ENCODE data around the gene CFAP210. TPM values are rescaled to one million over a fixed set of nuclear protein-coding genes. Genes with fewer than 3 reads are reported as not detected.
"Not testable (repeated sequence)": the region's sequence is repeated elsewhere in the genome, so short reads cannot be mapped to it uniquely, and the experiment has no call there.

The CFAP210 gene
- polyA plus RNA-seq, 3 donors, result not detected

DNA sequence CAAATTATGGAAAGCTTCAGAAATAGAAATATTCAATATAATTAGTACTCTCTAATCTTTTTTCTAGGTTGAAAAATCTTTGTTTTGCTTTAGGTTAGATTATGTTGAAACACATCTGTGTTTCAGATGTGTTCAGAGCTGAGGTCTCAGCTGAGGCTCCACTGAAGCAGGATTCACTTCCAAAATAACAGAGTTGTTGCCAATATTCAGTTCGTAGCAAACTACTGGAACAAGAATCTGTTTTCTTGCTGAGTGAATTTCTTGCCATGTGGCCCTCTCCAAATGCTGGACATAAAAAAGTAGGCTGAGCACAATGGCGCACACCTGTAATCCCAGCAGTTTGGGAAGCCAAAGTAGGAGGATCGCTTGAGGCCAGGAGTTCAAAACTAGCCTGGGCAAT lies 8.8 kb upstream of the CFAP210 start:
- H4K20me1 ChIP-seq (ENCODE audit: insufficient read depth, low read length), result no peaks in the 10 kb centered on the region
- H3K27me3 Mint-ChIP-seq (ENCODE audit: low read depth in 3 of 3), result peaks cover 0 to 1% (median 0%) of the 10 kb centered on the region in 3 donors
- no peaks in the 10 kb centered on the region for H3K9me3 Mint-ChIP-seq
- no peaks in the 10 kb centered on the region for H3K4me1 ChIP-seq (ENCODE audit: control insufficient read depth in 1 of 2, insufficient read depth in 2 of 2, low read length in 2 of 2)
- intact Hi-C loops (cut with micrococcal nuclease), result no loop called here
- no peaks in the 10 kb centered on the region for H3K4me1 Mint-ChIP-seq
- no peak overlapping the region for H3K4me2 ChIP-seq (replicated peaks; ENCODE audit: extremely low read depth, low read length, poor library complexity, severe bottlenecking)
- WGBS (ENCODE audit: insufficient coverage), result 65% methylated on average over 2 of the region's 3 CpGs
- no peak overlapping the region for H3K4me3 Mint-ChIP-seq
- TF ChIP-seq, protein P1, sequence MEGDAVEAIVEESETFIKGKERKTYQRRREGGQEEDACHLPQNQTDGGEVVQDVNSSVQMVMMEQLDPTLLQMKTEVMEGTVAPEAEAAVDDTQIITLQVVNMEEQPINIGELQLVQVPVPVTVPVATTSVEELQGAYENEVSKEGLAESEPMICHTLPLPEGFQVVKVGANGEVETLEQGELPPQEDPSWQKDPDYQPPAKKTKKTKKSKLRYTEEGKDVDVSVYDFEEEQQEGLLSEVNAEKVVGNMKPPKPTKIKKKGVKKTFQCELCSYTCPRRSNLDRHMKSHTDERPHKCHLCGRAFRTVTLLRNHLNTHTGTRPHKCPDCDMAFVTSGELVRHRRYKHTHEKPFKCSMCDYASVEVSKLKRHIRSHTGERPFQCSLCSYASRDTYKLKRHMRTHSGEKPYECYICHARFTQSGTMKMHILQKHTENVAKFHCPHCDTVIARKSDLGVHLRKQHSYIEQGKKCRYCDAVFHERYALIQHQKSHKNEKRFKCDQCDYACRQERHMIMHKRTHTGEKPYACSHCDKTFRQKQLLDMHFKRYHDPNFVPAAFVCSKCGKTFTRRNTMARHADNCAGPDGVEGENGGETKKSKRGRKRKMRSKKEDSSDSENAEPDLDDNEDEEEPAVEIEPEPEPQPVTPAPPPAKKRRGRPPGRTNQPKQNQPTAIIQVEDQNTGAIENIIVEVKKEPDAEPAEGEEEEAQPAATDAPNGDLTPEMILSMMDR (IDR thresholded peaks at IDR 0.05), result no peak
- no peaks in the 10 kb centered on the region for H3K79me2 ChIP-seq (ENCODE audit: insufficient read depth, low read length)
- no peaks in the 10 kb centered on the region for H3K9me3 ChIP-seq (replicated peaks in 1 of 2; ENCODE audit: control insufficient read depth in 1 of 2, insufficient read depth in 1 of 2, low read length in 2 of 2)
- DNase-seq, result no peak
- no peak overlapping the region for H3K27ac ChIP-seq (ENCODE audit: low read depth in 1 of 2, low read length in 2 of 2)
- H3K4me3 ChIP-seq (replicated peaks in 1 of 3; ENCODE audit: low read depth in 2 of 3, low read length in 3 of 3), result no peak overlapping the region
- peaks cover 0 to 3% of the 10 kb centered on the region in 2 donors for H3K36me3 Mint-ChIP-seq
- no peaks in the 10 kb centered on the region for H3K36me3 ChIP-seq (replicated peaks in 1 of 2; ENCODE audit: control insufficient read depth in 1 of 2, insufficient read depth in 2 of 2, low read length in 2 of 2)
- H3K27ac Mint-ChIP-seq, result no peak overlapping the region
- no peak overlapping the region for H3K9ac ChIP-seq (ENCODE audit: insufficient read depth, low read length, poor library complexity, severe bottlenecking)
- H2AFZ ChIP-seq (ENCODE audit: insufficient read depth, low read depth, low read length, poor library complexity, severe bottlenecking), result no peak overlapping the region
- no peaks in the 10 kb centered on the region for H3K27me3 ChIP-seq (ENCODE audit: control insufficient read depth in 2 of 2, insufficient read depth in 2 of 2, low read length in 2 of 2)

DNA sequence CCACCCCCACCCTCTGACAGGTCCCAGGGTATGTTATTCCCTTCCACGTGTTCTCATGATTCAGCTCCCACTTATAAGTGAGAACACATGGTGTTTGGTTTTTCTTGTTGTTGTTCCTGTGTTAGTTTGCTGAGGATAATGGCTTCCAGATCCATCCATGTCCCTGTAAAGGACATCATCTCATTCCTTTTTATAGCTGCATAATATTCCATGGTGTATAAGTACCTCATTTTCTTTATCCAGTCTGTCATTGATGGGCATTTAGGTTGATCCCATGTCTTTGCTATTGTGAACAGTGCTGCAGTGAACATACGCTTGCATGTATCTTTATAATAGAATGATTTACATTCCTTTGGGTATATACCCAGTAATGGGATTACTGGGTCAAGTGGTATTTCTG lies 5.0 kb upstream of the CFAP210 start:
- H3K4me3 ChIP-seq (replicated peaks in 1 of 3; ENCODE audit: low read depth in 2 of 3, low read length in 3 of 3); DNase-seq; H3K4me3 Mint-ChIP-seq; H3K27me3 Mint-ChIP-seq (ENCODE audit: low read depth in 3 of 3); H3K4me1 ChIP-seq (ENCODE audit: control insufficient read depth in 1 of 2, insufficient read depth in 2 of 2, low read length in 2 of 2); H3K4me2 ChIP-seq (replicated peaks; ENCODE audit: extremely low read depth, low read length, poor library complexity, severe bottlenecking); H3K36me3 ChIP-seq (replicated peaks in 1 of 2; ENCODE audit: control insufficient read depth in 1 of 2, insufficient read depth in 2 of 2, low read length in 2 of 2); H3K36me3 Mint-ChIP-seq; H3K4me1 Mint-ChIP-seq; H3K79me2 ChIP-seq (ENCODE audit: insufficient read depth, low read length); H2AFZ ChIP-seq (ENCODE audit: insufficient read depth, low read depth, low read length, poor library complexity, severe bottlenecking); H4K20me1 ChIP-seq (ENCODE audit: insufficient read depth, low read length); H3K27me3 ChIP-seq (ENCODE audit: control insufficient read depth in 2 of 2, insufficient read depth in 2 of 2, low read length in 2 of 2); H3K9me3 Mint-ChIP-seq; H3K9ac ChIP-seq (ENCODE audit: insufficient read depth, low read length, poor library complexity, severe bottlenecking); H3K9me3 ChIP-seq (replicated peaks in 1 of 2; ENCODE audit: control insufficient read depth in 1 of 2, insufficient read depth in 1 of 2, low read length in 2 of 2); H3K27ac Mint-ChIP-seq; H3K27ac ChIP-seq (ENCODE audit: low read depth in 1 of 2, low read length in 2 of 2): not testable (repeated sequence)
- intact Hi-C loops (cut with micrococcal nuclease), result loop anchor here (10.0 kb wide), 1 partner anchor 114 kb away; the partner anchor contains the start of gene PPIG (in 2 of the 2)
- no CpG with 5 or more reads among the region's 2 CpGs for WGBS (ENCODE audit: insufficient coverage)

All from CD14-positive monocyte (primary cell).